ENCODE results near the gene CRELD1. TPM values are rescaled to one million over a fixed set of nuclear protein-coding genes. Genes with fewer than 3 reads are reported as not detected.

Gene CRELD1
- total and polyA plus RNA-seq, 2 of the 13 experiments (the other 11 are each of a cell fraction or from before 2014, with no cell fraction given): 27.1 to 61.9 TPM

- TF ChIP-seq ZNF609 (CRISPR knock-in tag; IDR thresholded peaks at IDR 0.05; ENCODE audit: borderline replicate concordance) (peak; percentile 52), RAD21 (CRISPR knock-in tag; IDR thresholded peaks at IDR 0.05) (peak; percentile 71), MZF1 (CRISPR knock-in tag; IDR thresholded peaks at IDR 0.05; ENCODE audit: borderline replicate concordance) (0 out of 2 replicates have a peak, but pooled peaks have one; percentile 76), ZNF550 (CRISPR knock-in tag; IDR thresholded peaks at IDR 0.05; ENCODE audit: borderline replicate concordance) (no peak), PCBP1 (IDR thresholded peaks at IDR 0.05; ENCODE audit: borderline replicate concordance, low read depth, low read length) (0 out of 2 replicates have a peak, but pooled peaks have one; percentile 25), CERS6 (CRISPR knock-in tag; IDR thresholded peaks at IDR 0.05) (peak; percentile 57; the same call in 1 of the 2 replicates), SMAD9 (CRISPR knock-in tag; IDR thresholded peaks at IDR 0.05) (no peak), ZBED4 (CRISPR knock-in tag; IDR thresholded peaks at IDR 0.05; ENCODE audit: borderline replicate concordance) (peak; percentile 100), HIC2 (CRISPR knock-in tag; IDR thresholded peaks at IDR 0.05; ENCODE audit: low read depth) (0 out of 2 replicates have a peak, but pooled peaks have one; percentile 54), GABPA (IDR thresholded peaks at IDR 0.05; ENCODE audit: low read depth, low read length) (peak; percentile 69), GABPA (CRISPR knock-in tag; IDR thresholded peaks at IDR 0.05; ENCODE audit: low read depth) (peak; percentile 91), CEBPZ (IDR thresholded peaks at IDR 0.05; ENCODE audit: low read length) (no peak)
Measured at GRCh38 chr3:9890249-9891071, 43.2 kb upstream of the CRELD1 start, which contains the start of gene JAGN1 (continued).
